OCI-LY1 (cell line): ENCODE results near the gene YEATS2.
A peak's percentile ranks its signal among the peaks of the same experiment; 100 is the strongest.

ENCODE experiments used
- H2AFZ ChIP-seq: fragments of 200-600 bp; sonication (generic), shearing (Covaris generic); 2 replicates; pipeline ENCODE4 v1.6.0; 2014; ENCODE audit warnings: antibody characterized with exemption, mild to moderate bottlenecking, low read length
- H3F3A ChIP-seq: fragments of 200-600 bp; sonication (generic), shearing (Covaris generic); 2 replicates; pipeline ENCODE4 v1.6.0; 2014; ENCODE audit warnings: mild to moderate bottlenecking, antibody characterized with exemption, low read length, moderate library complexity; ENCODE audit not compliant: insufficient read depth
- H3K27ac ChIP-seq: fragments of 200-600 bp; sonication (generic); 2 replicates; pipeline ENCODE4 v1.5.1; 2014; ENCODE audit warnings: low read length, mixed run types, mild to moderate bottlenecking, low read depth; ENCODE audit not compliant: poor library complexity, severe bottlenecking
- H3K27me3 ChIP-seq: fragments of 200-600 bp; sonication (generic); 2 replicates; pipeline ENCODE4 v1.6.0; 2014; ENCODE audit warnings: antibody characterized with exemption, mild to moderate bottlenecking, low read length, moderate library complexity; ENCODE audit not compliant: insufficient read depth
- H3K36me3 ChIP-seq: fragments of 200-600 bp; sonication (generic); 2 replicates; pipeline ENCODE4 v1.6.1; 2014; ENCODE audit warnings: mild to moderate bottlenecking, antibody characterized with exemption, low read length, moderate library complexity, mixed read lengths; ENCODE audit not compliant: insufficient read depth
- H3K4me1 ChIP-seq: fragments of 200-600 bp; sonication (generic); 2 replicates; pipeline ENCODE4 v1.5.1; 2014; ENCODE audit warnings: mild to moderate bottlenecking, low read length, moderate library complexity; ENCODE audit not compliant: insufficient read depth, severe bottlenecking
- H3K4me2 ChIP-seq: fragments of 200-600 bp; sonication (generic), shearing (Covaris generic); 2 replicates; pipeline ENCODE4 v1.6.1; 2014; ENCODE audit warnings: low read length
- H3K4me3 ChIP-seq: fragments of 200-600 bp; sonication (generic); 2 replicates; pipeline ENCODE4 v1.5.1; 2014; ENCODE audit warnings: low read length, low read depth, mild to moderate bottlenecking, mixed read lengths; ENCODE audit not compliant: poor library complexity, severe bottlenecking
- H3K79me2 ChIP-seq: fragments of 200-600 bp; shearing (Covaris generic); 2 replicates; pipeline ENCODE4 v1.6.1; 2016; ENCODE audit warnings: mixed run types, low read length, mixed read lengths; ENCODE audit not compliant: insufficient read depth
- H3K9ac ChIP-seq: fragments of 200-600 bp; sonication (generic), shearing (Covaris generic); 2 replicates; pipeline ENCODE4 v1.6.1; 2014; ENCODE audit warnings: mild to moderate bottlenecking, low read length, mixed read lengths
- H3K9me2 ChIP-seq: fragments of 200-600 bp; sonication (generic), shearing (Covaris generic); 2 replicates; pipeline ENCODE4 v1.6.1; 2014; ENCODE audit warnings: low read depth, mild to moderate bottlenecking, low read length, mixed read lengths
- H3K9me3 ChIP-seq: fragments of 200-600 bp; shearing (Covaris generic); 2 replicates; pipeline ENCODE4 v1.6.1; 2014; ENCODE audit warnings: low read length, mixed read lengths
- H4K20me1 ChIP-seq: fragments of 200-600 bp; sonication (generic), shearing (Covaris generic); 2 replicates; pipeline ENCODE4 v1.6.0; 2016; ENCODE audit warnings: mild to moderate bottlenecking, low read length; ENCODE audit not compliant: insufficient read depth
- EZH2 ChIP-seq: fragments of 200-600 bp; sonication (generic), shearing (Covaris generic); IDR thresholded peaks from 2 replicates; pipeline ENCODE4 v1.8.0; 2017; ENCODE audit warnings: borderline replicate concordance, mixed run types, mild to moderate bottlenecking, antibody characterized with exemption, low read length, moderate library complexity, mixed read lengths
- TF ChIP-seq, protein P1 (sequence below): fragments of 200-600 bp; sonication (generic), shearing (Covaris generic); IDR thresholded peaks from 2 replicates; pipeline ENCODE4 v1.5.1; 2017; ENCODE audit warnings: mild to moderate bottlenecking, antibody characterized with exemption, low read length, moderate library complexity, mixed read lengths

YEATS2 gene

DNA sequence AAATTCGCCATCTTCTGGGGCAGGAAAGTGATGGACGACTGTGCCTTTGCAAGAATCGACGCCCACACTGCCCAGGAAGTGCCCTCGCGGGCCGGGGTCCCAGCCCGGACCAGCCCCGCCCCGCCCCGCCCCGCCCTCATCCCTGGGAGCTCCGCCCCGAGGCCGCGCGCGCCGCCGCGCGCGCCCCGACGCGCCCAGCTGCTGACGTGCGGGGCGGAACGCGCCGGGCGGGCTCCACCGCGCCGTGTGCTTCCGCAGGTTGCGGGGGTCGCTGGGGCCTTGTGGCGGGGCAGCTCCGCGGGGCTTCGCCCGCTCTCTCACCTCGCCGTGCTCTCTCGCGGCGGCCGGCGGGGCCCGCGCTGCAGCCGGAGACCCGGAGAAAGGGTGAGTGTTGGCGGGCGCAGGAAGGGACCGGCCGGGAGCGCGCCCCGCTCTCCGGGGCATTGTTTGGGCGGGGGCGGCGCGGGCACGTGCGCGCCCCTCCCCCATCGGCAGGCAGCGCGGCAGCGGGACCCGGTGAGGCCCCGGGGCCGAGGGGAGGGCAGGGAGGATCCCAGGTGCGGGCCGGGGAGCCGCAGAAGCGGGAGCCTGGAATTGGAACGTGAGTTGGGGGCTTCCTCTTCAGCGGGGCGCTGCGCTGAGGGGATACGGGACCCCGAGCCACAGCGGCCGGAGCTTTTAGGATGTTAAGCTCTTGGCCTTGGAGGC, at the start of gene YEATS2:
Gene YEATS2 (plus strand): TSS at position 188 of the 708 bp plus-strand sequence. CDS start 17,366 bp downstream, outside the sequence.
- Histone ChIP-seq H4K20me1 (peaks cover 7% of the 10 kb centered on the region; the same call in 1 of the 2 replicates), H3K79me2 (peaks cover 48% of the 10 kb centered on the region), H3F3A (no peaks in the 10 kb centered on the region), H3K27me3 (no peaks in the 10 kb centered on the region), H3K9me2 (no peaks in the 10 kb centered on the region), H3K4me2 (peak within 1 kb of the TSS; percentile 99), H3K4me1 (peaks cover 43% of the 10 kb centered on the region), H3K36me3 (peaks cover 17% of the 10 kb centered on the region), H3K4me3 (peak within 1 kb of the TSS; percentile 84), H3K9ac (peak within 1 kb of the TSS; percentile 92), H2AFZ (peak within 1 kb of the TSS; percentile 18; the same call in 1 of the 2 replicates), H3K27ac (peak within 1 kb of the TSS; percentile 87), H3K9me3 (no peaks in the 10 kb centered on the region)
- TF ChIP-seq, protein P1, sequence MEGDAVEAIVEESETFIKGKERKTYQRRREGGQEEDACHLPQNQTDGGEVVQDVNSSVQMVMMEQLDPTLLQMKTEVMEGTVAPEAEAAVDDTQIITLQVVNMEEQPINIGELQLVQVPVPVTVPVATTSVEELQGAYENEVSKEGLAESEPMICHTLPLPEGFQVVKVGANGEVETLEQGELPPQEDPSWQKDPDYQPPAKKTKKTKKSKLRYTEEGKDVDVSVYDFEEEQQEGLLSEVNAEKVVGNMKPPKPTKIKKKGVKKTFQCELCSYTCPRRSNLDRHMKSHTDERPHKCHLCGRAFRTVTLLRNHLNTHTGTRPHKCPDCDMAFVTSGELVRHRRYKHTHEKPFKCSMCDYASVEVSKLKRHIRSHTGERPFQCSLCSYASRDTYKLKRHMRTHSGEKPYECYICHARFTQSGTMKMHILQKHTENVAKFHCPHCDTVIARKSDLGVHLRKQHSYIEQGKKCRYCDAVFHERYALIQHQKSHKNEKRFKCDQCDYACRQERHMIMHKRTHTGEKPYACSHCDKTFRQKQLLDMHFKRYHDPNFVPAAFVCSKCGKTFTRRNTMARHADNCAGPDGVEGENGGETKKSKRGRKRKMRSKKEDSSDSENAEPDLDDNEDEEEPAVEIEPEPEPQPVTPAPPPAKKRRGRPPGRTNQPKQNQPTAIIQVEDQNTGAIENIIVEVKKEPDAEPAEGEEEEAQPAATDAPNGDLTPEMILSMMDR: no peak
- TF ChIP-seq EZH2: no peak

DNA sequence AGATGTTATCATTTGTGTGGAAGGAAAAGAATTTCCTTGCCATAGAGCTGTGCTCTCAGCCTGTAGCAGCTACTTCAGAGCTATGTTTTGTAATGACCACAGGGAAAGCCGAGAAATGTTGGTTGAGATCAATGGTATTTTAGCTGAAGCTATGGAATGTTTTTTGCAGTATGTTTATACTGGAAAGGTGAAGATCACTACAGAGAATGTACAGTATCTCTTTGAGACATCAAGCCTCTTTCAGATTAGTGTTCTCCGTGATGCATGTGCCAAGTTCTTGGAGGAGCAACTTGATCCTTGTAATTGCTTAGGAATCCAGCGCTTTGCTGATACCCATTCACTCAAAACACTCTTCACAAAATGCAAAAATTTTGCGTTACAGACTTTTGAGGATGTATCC, 47.0 kb upstream of the YEATS2 start:
- no peak overlapping the region for H3K4me2 ChIP-seq
- H3F3A ChIP-seq: no peaks in the 10 kb centered on the region
- H3K4me3 ChIP-seq: no peak overlapping the region
- no peaks in the 10 kb centered on the region for H3K9me2 ChIP-seq
- peaks cover 86% of the 10 kb centered on the region for H3K36me3 ChIP-seq
- no peak overlapping the region for H3K27ac ChIP-seq
- no peak overlapping the region for H3K9ac ChIP-seq
- TF ChIP-seq, protein P1: no peak
- no peak for TF ChIP-seq EZH2
- peaks cover 39% of the 10 kb centered on the region for H3K9me3 ChIP-seq
- H4K20me1 ChIP-seq: no peaks in the 10 kb centered on the region
- peaks cover 11% of the 10 kb centered on the region; the same call in 1 of the 2 replicates for H3K79me2 ChIP-seq
- H2AFZ ChIP-seq: no peak overlapping the region
- no peaks in the 10 kb centered on the region for H3K27me3 ChIP-seq
- H3K4me1 ChIP-seq: no peaks in the 10 kb centered on the region

DNA sequence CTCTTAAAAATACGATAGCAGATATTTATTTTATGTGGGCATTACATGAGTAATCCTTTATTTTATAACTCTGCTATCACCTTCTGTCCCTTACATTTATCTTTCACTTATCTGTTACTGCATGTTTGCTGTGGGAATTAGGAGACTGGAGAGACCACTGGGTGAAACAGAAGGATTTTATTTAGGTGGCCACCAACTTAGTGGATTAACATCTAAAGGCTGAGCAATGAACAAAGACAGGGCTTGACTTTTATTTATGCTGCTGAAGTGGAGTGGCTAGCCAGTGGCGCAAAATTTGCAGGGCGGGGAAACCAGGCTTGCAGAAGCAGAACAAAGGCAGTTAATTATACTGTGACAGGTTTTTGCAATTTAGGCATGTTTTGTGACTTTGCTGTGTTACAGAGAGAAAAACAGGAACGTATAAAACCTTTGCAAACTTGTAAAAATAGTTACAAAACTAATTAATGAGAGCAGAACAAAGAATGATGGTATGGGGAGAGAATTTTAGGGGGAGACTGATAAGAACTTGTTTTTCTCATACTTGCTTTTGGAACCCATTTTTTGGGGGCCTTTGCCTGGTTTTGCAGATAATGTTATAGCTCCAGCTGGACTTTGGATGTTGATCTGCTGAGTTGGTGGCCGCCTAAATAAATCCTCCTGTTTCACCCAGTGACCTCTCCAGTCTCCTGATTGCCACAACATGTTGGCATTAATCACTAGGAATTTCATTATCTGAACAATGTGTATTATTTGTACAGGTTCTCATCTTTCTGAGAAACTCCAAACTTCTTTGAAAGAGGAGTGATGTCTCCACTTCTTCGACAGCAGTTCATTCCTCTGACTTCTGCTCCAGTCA, 44.2 kb upstream of the YEATS2 start:
- Histone ChIP-seq H3F3A (no peaks in the 10 kb centered on the region), H3K4me2 (no peak overlapping the region), H3K79me2 (peaks cover 23% of the 10 kb centered on the region), H2AFZ (no peak overlapping the region), H3K27ac (no peak overlapping the region), H3K9ac (no peak overlapping the region), H3K9me3 (peaks cover 45% of the 10 kb centered on the region), H3K4me3 (no peak overlapping the region), H3K9me2 (no peaks in the 10 kb centered on the region), H3K36me3 (peaks cover 92% of the 10 kb centered on the region), H4K20me1 (no peaks in the 10 kb centered on the region), H3K4me1 (no peaks in the 10 kb centered on the region), H3K27me3 (no peaks in the 10 kb centered on the region)
- TF ChIP-seq, protein P1: no peak
- no peak for TF ChIP-seq EZH2
